WERI-Rb-1 (cell line): ENCODE results near the gene NUMB.

Experiments
- DNase-seq: peaks from one replicate; pipeline ENCODE4 v3.0.0-alpha.2; 2020
- H3K27ac ChIP-seq: fragments of 250-450 bp; sonication (Bioruptor Pico); 2 replicates; pipeline ENCODE4 v1.5.1; 2020; ENCODE audit warnings: mild to moderate bottlenecking, moderate library complexity
- H3K27me3 ChIP-seq: fragments of 250-450 bp; sonication (Bioruptor Pico); 2 replicates; pipeline ENCODE4 v1.5.1; 2021; ENCODE audit warnings: mild to moderate bottlenecking, low read depth, moderate library complexity; ENCODE audit not compliant: insufficient read depth, severe bottlenecking
- H3K36me3 ChIP-seq: fragments of 250-450 bp; sonication (Bioruptor Pico); 2 replicates; pipeline ENCODE4 v1.5.1; 2020; ENCODE audit warnings: mild to moderate bottlenecking, moderate library complexity
- H3K4me3 ChIP-seq: 2 replicates; pipeline ENCODE4 v1.5.1; 2011; ENCODE audit warnings: low read depth, mild to moderate bottlenecking, control low read depth, low read length
- H3K9me3 ChIP-seq: fragments of 250-450 bp; sonication (Bioruptor Pico); 2 replicates; pipeline ENCODE4 v1.5.1; 2021; ENCODE audit warnings: mild to moderate bottlenecking, moderate library complexity; ENCODE audit not compliant: severe bottlenecking
- CTCF ChIP-seq: IDR thresholded peaks from 2 replicates; pipeline ENCODE4 v1.5.1; 2011; ENCODE audit warnings: low read depth, mild to moderate bottlenecking, control low read depth, inconsistent platforms, low read length

Gene NUMB

DNA sequence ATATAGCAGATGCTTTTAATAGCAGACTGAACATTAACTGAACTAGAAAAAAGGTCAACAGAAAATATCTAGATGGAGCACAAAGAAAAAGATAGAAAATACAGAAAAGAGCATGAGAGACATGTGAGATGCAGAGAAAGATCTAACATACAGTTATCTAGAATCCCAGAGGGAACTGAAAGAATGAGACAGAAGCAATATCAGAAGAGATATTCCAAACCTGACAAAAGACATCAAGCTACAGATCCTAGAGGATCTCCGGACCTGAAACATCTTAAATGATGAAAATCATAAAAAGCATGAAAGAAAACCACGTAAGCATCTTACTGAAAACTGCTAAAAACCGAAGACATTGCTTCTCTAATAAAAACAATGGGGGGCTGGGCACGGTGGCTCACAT is 75.0 kb downstream of the NUMB start:
- H3K4me3 ChIP-seq: no peak overlapping the region
- no peak overlapping the region for H3K27ac ChIP-seq
- DNase-seq: no peak
- no peaks in the 10 kb centered on the region for H3K27me3 ChIP-seq
- no peaks in the 10 kb centered on the region for H3K9me3 ChIP-seq
- TF ChIP-seq CTCF: no peak
- H3K36me3 ChIP-seq: peaks cover 11% of the 10 kb centered on the region

DNA sequence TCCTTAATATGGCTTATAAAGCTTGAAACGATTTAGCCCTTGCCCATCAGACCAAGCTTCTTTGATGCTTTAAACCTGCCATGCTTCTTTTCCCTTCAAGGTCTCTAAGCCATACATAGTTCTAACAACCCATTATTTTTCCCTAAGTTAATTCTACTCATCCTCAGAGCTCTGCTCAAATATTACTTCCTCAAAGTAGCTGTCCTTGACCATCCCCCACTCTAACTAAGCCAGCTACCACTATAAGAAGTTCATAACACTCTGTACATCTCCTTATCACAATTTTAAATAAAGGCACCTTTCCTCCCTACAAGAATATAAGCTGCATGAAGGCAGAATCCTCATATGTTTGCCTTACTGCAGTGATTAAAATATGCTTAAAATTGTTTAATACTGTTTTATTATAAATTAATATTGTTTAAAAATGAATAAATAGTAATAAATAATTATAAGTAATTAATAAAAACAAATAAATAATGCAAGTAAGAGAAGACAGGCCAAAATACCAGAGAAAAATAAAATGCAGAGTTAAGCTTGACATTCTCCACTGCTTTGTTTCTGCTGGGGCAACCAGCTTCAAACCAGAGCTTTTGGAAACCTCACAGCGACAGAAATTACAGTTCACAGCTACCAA is 76.8 kb downstream of the NUMB start:
- no peak overlapping the region for H3K4me3 ChIP-seq
- no peaks in the 10 kb centered on the region for H3K9me3 ChIP-seq
- H3K27me3 ChIP-seq: no peaks in the 10 kb centered on the region
- no peak for TF ChIP-seq CTCF
- no peak overlapping the region for H3K27ac ChIP-seq
- no peak for DNase-seq
- peaks cover 11% of the 10 kb centered on the region for H3K36me3 ChIP-seq

DNA sequence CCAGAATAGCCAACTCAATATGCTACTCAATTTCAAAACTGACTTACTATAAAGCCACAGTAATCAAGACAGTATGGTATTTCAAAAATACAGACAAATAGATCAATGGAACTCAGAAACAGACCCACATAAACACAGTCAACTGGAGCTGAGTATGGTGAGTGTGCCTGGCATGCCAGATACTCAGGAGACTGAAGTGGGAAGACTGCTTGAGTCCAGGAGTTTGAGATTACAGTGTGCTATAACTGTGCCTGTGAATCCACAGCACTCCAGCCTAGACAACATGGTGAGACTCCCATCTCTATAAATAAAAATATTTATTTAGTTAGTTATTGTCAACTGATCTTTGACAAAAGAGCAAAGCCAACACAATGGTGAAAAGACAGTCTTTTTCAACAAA is 81.8 kb downstream of the NUMB start:
- Histone ChIP-seq H3K9me3 (no peaks in the 10 kb centered on the region), H3K27me3 (no peaks in the 10 kb centered on the region), H3K27ac (no peak overlapping the region), H3K36me3 (peaks cover 17% of the 10 kb centered on the region), H3K4me3 (no peak overlapping the region)
- TF ChIP-seq CTCF: no peak
- no peak for DNase-seq

GRCh38 chr14:73375861-73376260 is 82.5 kb downstream of the NUMB start:
- peaks cover 19% of the 10 kb centered on the region for H3K36me3 ChIP-seq
- no peak for DNase-seq
- H3K9me3 ChIP-seq: no peaks in the 10 kb centered on the region
- H3K4me3 ChIP-seq: no peak overlapping the region
- no peak overlapping the region for H3K27ac ChIP-seq
- no peaks in the 10 kb centered on the region for H3K27me3 ChIP-seq
- no peak for TF ChIP-seq CTCF

DNA sequence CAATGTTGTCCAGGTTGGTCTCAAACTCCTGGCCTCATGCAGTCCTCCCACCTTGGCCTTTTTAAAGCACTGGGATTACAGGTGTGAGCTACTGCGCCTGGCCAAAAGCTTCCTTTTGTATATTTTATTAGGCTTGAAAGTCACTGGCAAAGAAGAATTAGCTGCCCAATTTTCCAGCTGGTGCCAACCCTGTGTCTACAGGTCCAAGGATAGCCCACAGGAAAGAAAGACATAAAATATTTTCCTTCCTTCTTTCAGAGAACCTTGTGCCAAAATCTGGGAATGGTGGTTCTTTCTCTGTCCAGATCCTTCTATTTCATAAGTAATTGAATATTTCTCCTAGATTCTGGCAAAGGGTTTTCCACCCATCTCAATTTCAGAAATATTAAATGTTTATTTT is 84.1 kb downstream of the NUMB start:
- DNase-seq: no peak
- no peak overlapping the region for H3K4me3 ChIP-seq
- H3K27me3 ChIP-seq: no peaks in the 10 kb centered on the region
- no peak overlapping the region for H3K27ac ChIP-seq
- no peaks in the 10 kb centered on the region for H3K9me3 ChIP-seq
- TF ChIP-seq CTCF: no peak
- peaks cover 11% of the 10 kb centered on the region for H3K36me3 ChIP-seq

DNA sequence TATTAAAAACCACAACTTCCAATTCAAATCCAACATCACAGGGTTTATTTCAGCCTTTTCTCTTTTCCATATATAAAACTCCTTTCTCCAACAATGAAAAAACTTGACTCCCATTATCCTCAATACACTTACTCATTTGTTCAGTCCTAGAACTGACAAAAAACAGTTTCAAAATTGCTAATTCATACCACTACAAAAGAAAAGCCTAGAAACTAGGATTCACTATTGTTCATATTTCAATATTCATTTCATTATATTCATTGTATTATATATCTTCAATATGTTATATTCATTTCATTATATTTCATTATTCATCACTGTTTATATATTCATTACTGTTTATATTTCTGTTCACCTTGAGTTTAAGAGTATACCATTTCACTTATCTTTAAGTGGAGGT is 85.8 kb downstream of the NUMB start:
- no peaks in the 10 kb centered on the region for H3K27me3 ChIP-seq
- no peak for TF ChIP-seq CTCF
- no peaks in the 10 kb centered on the region for H3K9me3 ChIP-seq
- DNase-seq: no peak
- no peak overlapping the region; the same call in 1 of the 2 replicates for H3K27ac ChIP-seq
- H3K4me3 ChIP-seq: no peak overlapping the region
- peaks cover 11% of the 10 kb centered on the region for H3K36me3 ChIP-seq
